Neural cell (in vitro differentiated cells): Measurements from ENCODE around the gene SOBP. TPM values are rescaled to one million over a fixed set of nuclear protein-coding genes. Genes with fewer than 3 reads are reported as not detected.

Experiments used
- H2AFZ ChIP-seq: fragments of 200-600, 300-800 bp; sonication (generic), shearing (Covaris generic); 2 replicates; pipeline ENCODE4 v1.6.0; 2014; ENCODE audit warnings: low read depth, mild to moderate bottlenecking, antibody characterized with exemption, low read length, moderate library complexity
- H3F3A ChIP-seq: fragments of 200-600 bp; shearing (Covaris generic); 2 replicates; pipeline ENCODE4 v1.6.1; 2016; ENCODE audit warnings: mild to moderate bottlenecking, moderate library complexity, mixed read lengths, antibody characterized with exemption, low read length; ENCODE audit not compliant: insufficient read depth, poor library complexity, severe bottlenecking
- H3K27ac ChIP-seq: fragments of 200-600, 300-800 bp; sonication (generic), shearing (Covaris generic); 2 replicates; pipeline ENCODE4 v1.5.1; 2014; ENCODE audit warnings: mild to moderate bottlenecking, low read length, moderate library complexity
- H3K27me3 ChIP-seq: fragments of 300-800, 200-600 bp; sonication (generic), shearing (Covaris generic); 2 replicates; pipeline ENCODE4 v1.6.0; 2014; ENCODE audit warnings: mild to moderate bottlenecking, low read depth, low read length, moderate library complexity; ENCODE audit not compliant: insufficient read depth
- H3K36me3 ChIP-seq: fragments of 300-800, 200-600 bp; sonication (generic), shearing (Covaris generic); 2 replicates; pipeline ENCODE4 v1.5.1; 2014; ENCODE audit warnings: mild to moderate bottlenecking, antibody characterized with exemption, low read length, moderate library complexity; ENCODE audit not compliant: insufficient read depth
- H3K4me2 ChIP-seq: fragments of 300-800, 200-600 bp; sonication (generic), shearing (Covaris generic); 2 replicates; pipeline ENCODE4 v1.6.0; 2014; ENCODE audit warnings: mild to moderate bottlenecking, low read length
- H3K4me3 ChIP-seq: fragments of 300-800, 200-600 bp; sonication (generic), shearing (Covaris generic); 2 replicates; pipeline ENCODE4 v1.5.1; 2014; ENCODE audit warnings: mild to moderate bottlenecking, low read length, moderate library complexity
- H3K79me2 ChIP-seq: fragments of 200-600 bp; shearing (Covaris generic); replicated peaks from 2 replicates; pipeline ENCODE4 v1.6.0; 2014; ENCODE audit warnings: mild to moderate bottlenecking, low read length, moderate library complexity; ENCODE audit not compliant: insufficient read depth
- H3K9ac ChIP-seq: fragments of 300-800, 200-600 bp; sonication (generic), shearing (Covaris generic); 2 replicates; pipeline ENCODE4 v1.6.1; 2016; ENCODE audit warnings: mild to moderate bottlenecking, low read length, mixed read lengths
- H3K9me2 ChIP-seq: fragments of 200-600 bp; shearing (Covaris generic); 2 replicates; pipeline ENCODE4 v1.6.1; 2016; ENCODE audit warnings: mild to moderate bottlenecking, low read length, mixed read lengths; ENCODE audit not compliant: insufficient read depth
- H3K9me3 ChIP-seq: fragments of 200-600, 300-800 bp; sonication (generic), shearing (Covaris generic); 2 replicates; pipeline ENCODE4 v1.6.1; 2016; ENCODE audit warnings: mild to moderate bottlenecking, mixed run types, low read length, moderate library complexity, mixed read lengths
- H4K20me1 ChIP-seq: fragments of 200-600 bp; shearing (Covaris generic); 2 replicates; pipeline ENCODE4 v1.6.1; 2016; ENCODE audit warnings: mild to moderate bottlenecking, mixed run types; ENCODE audit not compliant: insufficient read depth
- EP300 ChIP-seq: fragments of 450-650 bp; conservative IDR thresholded peaks from 2 replicates; pipeline ENCODE4 v1.6.1; 2014; ENCODE audit warnings: antibody characterized with exemption, mild to moderate bottlenecking, moderate library complexity; ENCODE audit not compliant: poor library complexity, severe bottlenecking
- EZH2 ChIP-seq: fragments of 200-600, 300-800 bp; shearing (Covaris generic), sonication (generic); IDR thresholded peaks from 2 replicates; pipeline ENCODE4 v1.6.1; 2014; ENCODE audit warnings: antibody characterized with exemption, low read length, borderline replicate concordance, mild to moderate bottlenecking; ENCODE audit not compliant: insufficient read depth, poor library complexity, severe bottlenecking
- MXI1 ChIP-seq: fragments of 450-650 bp; conservative IDR thresholded peaks from 2 replicates; pipeline ENCODE4 v1.6.1; 2014; ENCODE audit warnings: antibody characterized with exemption, mild to moderate bottlenecking; ENCODE audit not compliant: poor library complexity, severe bottlenecking
- POLR2AphosphoS5 ChIP-seq: IDR thresholded peaks from 2 replicates; pipeline ENCODE4 v1.6.1; 2012
- RAD21 ChIP-seq: fragments of 450-650 bp; conservative IDR thresholded peaks from 2 replicates; pipeline ENCODE4 v1.6.1; 2014; ENCODE audit warnings: antibody characterized with exemption, mild to moderate bottlenecking, moderate library complexity
- SMC3 ChIP-seq: fragments of 450-650 bp; conservative IDR thresholded peaks from 2 replicates; pipeline ENCODE4 v1.6.1; 2014; ENCODE audit warnings: antibody characterized with exemption, mild to moderate bottlenecking, moderate library complexity; ENCODE audit not compliant: poor library complexity
- TAF1 ChIP-seq: IDR thresholded peaks from 2 replicates; pipeline ENCODE4 v1.6.1; 2012; ENCODE audit warnings: low read depth
- polyA plus RNA-seq: library from polyadenylated mRNA; depleted of rRNA; stranded (reverse); fragments of >200 nt; gene quantifications from 2 replicates; pipeline ENCODE4 v1.2.3, GENCODE V29; 2014
- TF ChIP-seq, protein P1 (sequence below): IDR thresholded peaks from 2 replicates; pipeline ENCODE4 v1.6.1; 2012; ENCODE audit warnings: borderline replicate concordance
- TF ChIP-seq, protein P2 (sequence below): fragments of 450-650 bp; IDR thresholded peaks from 2 replicates; pipeline ENCODE4 v1.5.1; 2014; ENCODE audit warnings: antibody characterized with exemption, mild to moderate bottlenecking, moderate library complexity; ENCODE audit not compliant: poor library complexity, severe bottlenecking

SOBP gene
- polyA plus RNA-seq, 1 donor from 2014 or later = 16.4 TPM

DNA sequence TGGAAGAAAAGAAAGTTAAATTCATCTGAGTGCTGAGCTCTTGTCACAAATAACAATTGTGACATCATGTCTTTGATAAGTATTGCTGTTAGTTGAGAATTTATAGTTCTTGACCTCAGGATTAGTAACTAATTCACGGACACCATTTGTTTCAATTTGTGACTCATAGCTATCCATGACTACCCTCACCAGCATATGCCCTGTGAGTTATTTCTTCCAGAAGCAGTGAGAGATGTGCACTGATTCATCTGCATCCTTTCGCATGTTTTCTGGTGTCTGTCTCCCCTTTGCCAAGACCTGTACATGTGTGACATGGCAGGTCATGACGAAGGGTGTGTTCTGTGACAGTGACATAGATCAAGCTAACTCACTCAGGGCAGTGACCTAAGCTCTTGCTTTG is 86.9 kb downstream of the SOBP start:
- no peak overlapping the region for H3K4me2 ChIP-seq

DNA sequence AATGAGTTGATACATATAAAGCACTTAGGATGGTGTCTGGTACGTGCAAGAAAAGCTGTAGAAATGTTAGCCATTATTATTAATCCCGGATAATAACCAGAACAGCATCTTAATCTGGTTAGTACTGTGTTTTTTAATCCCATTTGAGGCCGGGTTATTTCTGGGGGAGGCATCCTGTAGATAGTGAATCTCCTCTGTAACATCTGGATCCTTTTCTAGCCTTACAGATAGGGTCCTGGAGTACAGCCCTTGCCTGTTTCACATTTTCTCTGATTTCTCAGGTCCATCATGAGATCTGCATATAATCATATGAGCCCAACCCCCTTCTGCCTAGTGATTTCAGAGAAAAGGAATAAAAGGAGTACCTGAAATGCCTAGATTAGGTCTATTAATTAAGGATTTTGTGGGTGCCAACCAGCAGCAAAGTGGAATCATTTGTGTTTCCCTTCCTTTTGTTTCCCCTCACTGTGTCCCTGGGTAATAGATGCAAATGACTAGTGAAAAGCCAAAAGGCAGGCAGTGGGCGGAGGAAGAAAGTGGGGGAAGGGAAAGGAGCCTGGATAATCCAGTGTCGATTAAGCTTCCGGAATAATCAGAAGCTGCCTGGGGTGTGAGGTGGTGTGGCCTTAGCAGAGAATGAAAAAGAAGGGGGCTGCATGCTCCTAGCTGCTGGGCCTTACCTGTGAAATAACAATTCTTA is 88.9 kb downstream of the SOBP start:
- H3K9ac ChIP-seq = peak overlapping the region; percentile 43
- H3K9me2 ChIP-seq = no peaks in the 10 kb centered on the region
- no peak for TF ChIP-seq RAD21
- TF ChIP-seq, protein P1, sequence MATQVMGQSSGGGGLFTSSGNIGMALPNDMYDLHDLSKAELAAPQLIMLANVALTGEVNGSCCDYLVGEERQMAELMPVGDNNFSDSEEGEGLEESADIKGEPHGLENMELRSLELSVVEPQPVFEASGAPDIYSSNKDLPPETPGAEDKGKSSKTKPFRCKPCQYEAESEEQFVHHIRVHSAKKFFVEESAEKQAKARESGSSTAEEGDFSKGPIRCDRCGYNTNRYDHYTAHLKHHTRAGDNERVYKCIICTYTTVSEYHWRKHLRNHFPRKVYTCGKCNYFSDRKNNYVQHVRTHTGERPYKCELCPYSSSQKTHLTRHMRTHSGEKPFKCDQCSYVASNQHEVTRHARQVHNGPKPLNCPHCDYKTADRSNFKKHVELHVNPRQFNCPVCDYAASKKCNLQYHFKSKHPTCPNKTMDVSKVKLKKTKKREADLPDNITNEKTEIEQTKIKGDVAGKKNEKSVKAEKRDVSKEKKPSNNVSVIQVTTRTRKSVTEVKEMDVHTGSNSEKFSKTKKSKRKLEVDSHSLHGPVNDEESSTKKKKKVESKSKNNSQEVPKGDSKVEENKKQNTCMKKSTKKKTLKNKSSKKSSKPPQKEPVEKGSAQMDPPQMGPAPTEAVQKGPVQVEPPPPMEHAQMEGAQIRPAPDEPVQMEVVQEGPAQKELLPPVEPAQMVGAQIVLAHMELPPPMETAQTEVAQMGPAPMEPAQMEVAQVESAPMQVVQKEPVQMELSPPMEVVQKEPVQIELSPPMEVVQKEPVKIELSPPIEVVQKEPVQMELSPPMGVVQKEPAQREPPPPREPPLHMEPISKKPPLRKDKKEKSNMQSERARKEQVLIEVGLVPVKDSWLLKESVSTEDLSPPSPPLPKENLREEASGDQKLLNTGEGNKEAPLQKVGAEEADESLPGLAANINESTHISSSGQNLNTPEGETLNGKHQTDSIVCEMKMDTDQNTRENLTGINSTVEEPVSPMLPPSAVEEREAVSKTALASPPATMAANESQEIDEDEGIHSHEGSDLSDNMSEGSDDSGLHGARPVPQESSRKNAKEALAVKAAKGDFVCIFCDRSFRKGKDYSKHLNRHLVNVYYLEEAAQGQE = peak; percentile 53
- H2AFZ ChIP-seq = no peak overlapping the region
- peak overlapping the region; percentile 53 for H3K4me2 ChIP-seq
- H3K27me3 ChIP-seq = no peaks in the 10 kb centered on the region
- peaks cover 8% of the 10 kb centered on the region for H3K79me2 ChIP-seq
- peak overlapping the region; percentile 75 for H3K27ac ChIP-seq
- H4K20me1 ChIP-seq = no peaks in the 10 kb centered on the region
- H3K4me3 ChIP-seq = peak overlapping the region; percentile 37
- H3K36me3 ChIP-seq = peaks cover 7% of the 10 kb centered on the region
- H3F3A ChIP-seq = peaks cover 3% of the 10 kb centered on the region
- H3K9me3 ChIP-seq = no peaks in the 10 kb centered on the region

More for the DNA sequence above, 86.9 kb downstream of the SOBP start:
- TF ChIP-seq, protein P2, sequence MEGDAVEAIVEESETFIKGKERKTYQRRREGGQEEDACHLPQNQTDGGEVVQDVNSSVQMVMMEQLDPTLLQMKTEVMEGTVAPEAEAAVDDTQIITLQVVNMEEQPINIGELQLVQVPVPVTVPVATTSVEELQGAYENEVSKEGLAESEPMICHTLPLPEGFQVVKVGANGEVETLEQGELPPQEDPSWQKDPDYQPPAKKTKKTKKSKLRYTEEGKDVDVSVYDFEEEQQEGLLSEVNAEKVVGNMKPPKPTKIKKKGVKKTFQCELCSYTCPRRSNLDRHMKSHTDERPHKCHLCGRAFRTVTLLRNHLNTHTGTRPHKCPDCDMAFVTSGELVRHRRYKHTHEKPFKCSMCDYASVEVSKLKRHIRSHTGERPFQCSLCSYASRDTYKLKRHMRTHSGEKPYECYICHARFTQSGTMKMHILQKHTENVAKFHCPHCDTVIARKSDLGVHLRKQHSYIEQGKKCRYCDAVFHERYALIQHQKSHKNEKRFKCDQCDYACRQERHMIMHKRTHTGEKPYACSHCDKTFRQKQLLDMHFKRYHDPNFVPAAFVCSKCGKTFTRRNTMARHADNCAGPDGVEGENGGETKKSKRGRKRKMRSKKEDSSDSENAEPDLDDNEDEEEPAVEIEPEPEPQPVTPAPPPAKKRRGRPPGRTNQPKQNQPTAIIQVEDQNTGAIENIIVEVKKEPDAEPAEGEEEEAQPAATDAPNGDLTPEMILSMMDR = no peak
- TF ChIP-seq SMC3 = no peak
- no peak for TF ChIP-seq EZH2
- TF ChIP-seq TAF1 = no peak
- no peak for TF ChIP-seq RAD21
- no peak for TF ChIP-seq POLR2AphosphoS5
- TF ChIP-seq, protein P1 = no peak
- TF ChIP-seq EP300 = no peak
- no peak for TF ChIP-seq MXI1
- Histone ChIP-seq H3K9me3 (no peaks in the 10 kb centered on the region), H3K36me3 (peaks cover 7% of the 10 kb centered on the region), H2AFZ (no peak overlapping the region), H3K9ac (no peak overlapping the region), H3K79me2 (peaks cover 8% of the 10 kb centered on the region), H3K9me2 (no peaks in the 10 kb centered on the region), H4K20me1 (no peaks in the 10 kb centered on the region), H3F3A (peaks cover 3% of the 10 kb centered on the region), H3K27me3 (no peaks in the 10 kb centered on the region), H3K27ac (no peak overlapping the region), H3K4me3 (no peak overlapping the region)
